ENCODE data around the gene SYT11.

The SYT11 gene

DNA sequence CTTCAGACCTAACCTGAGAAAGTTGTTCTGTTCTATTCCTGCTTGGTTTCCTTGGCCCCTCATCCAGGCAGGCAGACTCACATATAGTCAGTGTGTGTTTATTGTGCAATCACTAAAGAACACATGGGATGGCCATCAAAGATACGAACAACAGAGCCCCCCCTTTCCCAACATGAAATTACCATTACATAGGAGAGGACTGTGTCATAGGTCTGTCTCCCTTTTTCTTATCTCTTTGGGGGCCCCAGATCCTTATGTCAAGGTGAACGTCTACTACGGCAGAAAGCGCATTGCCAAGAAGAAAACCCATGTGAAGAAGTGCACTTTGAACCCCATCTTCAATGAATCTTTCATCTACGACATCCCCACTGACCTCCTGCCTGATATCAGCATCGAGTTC, 21.6 kb downstream of the SYT11 start:
- no peak overlapping the region for H3K4me3 ChIP-seq (ENCODE audit: low read depth, low read length)
- no peaks in the 10 kb centered on the region for H3K9me3 ChIP-seq
- H3K36me3 ChIP-seq = peaks cover 21% of the 10 kb centered on the region
- H3K27me3 ChIP-seq = no peaks in the 10 kb centered on the region
- TF ChIP-seq, protein P1, sequence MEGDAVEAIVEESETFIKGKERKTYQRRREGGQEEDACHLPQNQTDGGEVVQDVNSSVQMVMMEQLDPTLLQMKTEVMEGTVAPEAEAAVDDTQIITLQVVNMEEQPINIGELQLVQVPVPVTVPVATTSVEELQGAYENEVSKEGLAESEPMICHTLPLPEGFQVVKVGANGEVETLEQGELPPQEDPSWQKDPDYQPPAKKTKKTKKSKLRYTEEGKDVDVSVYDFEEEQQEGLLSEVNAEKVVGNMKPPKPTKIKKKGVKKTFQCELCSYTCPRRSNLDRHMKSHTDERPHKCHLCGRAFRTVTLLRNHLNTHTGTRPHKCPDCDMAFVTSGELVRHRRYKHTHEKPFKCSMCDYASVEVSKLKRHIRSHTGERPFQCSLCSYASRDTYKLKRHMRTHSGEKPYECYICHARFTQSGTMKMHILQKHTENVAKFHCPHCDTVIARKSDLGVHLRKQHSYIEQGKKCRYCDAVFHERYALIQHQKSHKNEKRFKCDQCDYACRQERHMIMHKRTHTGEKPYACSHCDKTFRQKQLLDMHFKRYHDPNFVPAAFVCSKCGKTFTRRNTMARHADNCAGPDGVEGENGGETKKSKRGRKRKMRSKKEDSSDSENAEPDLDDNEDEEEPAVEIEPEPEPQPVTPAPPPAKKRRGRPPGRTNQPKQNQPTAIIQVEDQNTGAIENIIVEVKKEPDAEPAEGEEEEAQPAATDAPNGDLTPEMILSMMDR (IDR thresholded peaks at IDR 0.05; ENCODE audit: low read depth, low read length) = no peak
- DNase-seq = no peak
- H3K4me1 ChIP-seq = no peaks in the 10 kb centered on the region

DNA sequence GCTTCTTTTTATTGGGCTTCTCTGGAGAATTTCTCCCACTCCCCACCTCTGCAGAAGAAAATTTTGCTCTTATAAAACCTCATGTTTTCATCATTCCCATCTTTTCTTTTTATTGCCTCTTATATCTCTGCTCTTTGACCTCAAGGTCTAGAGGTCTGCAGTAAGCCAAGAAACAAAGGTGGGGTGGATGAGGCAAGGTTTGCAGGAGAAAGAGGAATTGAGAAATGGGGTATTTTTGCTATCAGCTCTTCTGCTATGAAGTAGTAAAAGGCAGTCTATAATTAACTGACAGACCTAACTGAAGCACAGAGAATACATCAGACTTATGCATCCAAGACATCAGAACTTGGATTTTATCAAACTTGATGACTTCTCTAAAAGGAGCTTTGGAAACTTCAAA, 22.9 kb downstream of the SYT11 start:
- TF ChIP-seq, protein P1 (IDR thresholded peaks at IDR 0.05; ENCODE audit: low read depth, low read length) = no peak
- Histone ChIP-seq H3K9me3 (no peaks in the 10 kb centered on the region), H3K36me3 (peaks cover 21% of the 10 kb centered on the region), H3K4me1 (no peaks in the 10 kb centered on the region), H3K4me3 (ENCODE audit: low read depth, low read length) (no peak overlapping the region), H3K27me3 (no peaks in the 10 kb centered on the region)
- DNase-seq = no peak

GRCh38 chr1:155882766-155883165, 23.4 kb downstream of the SYT11 start:
- TF ChIP-seq, protein P1 (IDR thresholded peaks at IDR 0.05; ENCODE audit: low read depth, low read length) = no peak
- Histone ChIP-seq H3K27me3 (no peaks in the 10 kb centered on the region), H3K4me3 (ENCODE audit: low read depth, low read length) (no peak overlapping the region), H3K9me3 (no peaks in the 10 kb centered on the region), H3K36me3 (peaks cover 21% of the 10 kb centered on the region), H3K4me1 (no peaks in the 10 kb centered on the region)
- DNase-seq = no peak

DNA sequence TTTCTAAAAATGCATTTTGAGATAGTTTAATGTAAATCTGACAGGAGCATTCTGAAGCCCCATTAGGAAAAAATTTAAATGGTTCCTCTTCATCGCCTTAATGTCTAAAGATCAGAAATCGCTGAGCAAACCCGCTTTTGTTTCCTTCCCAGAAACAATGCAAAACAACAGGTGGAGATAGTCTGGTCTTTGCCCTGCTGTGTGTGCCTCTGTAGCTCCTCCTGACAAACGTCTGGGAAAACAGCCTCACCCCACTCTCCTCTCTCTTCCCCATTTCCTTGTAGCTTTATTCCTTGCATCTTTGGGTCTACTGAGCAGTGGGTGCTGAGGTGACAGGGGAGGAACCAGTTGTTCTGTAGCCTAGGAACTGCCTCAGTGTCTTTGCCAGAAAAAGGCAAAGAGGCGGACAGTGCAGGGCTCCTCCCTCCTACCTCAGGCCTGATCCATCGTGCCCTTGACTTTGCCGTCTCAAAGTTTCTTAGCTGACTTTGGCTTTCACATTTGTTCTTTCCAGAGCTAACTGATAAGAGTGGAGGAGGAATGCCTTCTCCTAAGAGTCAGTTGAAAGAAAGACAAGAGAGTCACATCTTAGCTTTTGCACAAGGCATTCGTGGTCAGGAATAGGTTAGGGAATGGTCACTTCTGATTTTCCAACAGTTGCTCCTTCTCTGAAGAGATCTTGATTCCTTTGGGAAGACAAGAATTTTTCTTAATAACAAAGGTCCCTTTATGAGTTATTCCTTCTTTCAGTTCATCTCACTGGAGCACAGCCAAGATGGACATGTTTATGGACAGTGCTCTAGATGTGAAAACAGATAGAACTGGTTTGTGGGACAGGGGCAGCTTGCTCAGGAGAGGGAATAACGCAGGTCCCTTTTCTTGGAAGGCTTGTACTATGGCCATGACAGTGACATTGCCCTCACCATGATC, 24.9 kb downstream of the SYT11 start:
- H3K36me3 ChIP-seq = peaks cover 16% of the 10 kb centered on the region
- no peak for DNase-seq

GRCh38 chr1:155884982-155885381, 25.6 kb downstream of the SYT11 start:
- no peak for DNase-seq
- Histone ChIP-seq H3K36me3 (peaks cover 16% of the 10 kb centered on the region), H3K27me3 (no peaks in the 10 kb centered on the region), H3K4me1 (no peaks in the 10 kb centered on the region), H3K9me3 (no peaks in the 10 kb centered on the region), H3K4me3 (ENCODE audit: low read depth, low read length) (no peak overlapping the region)
- TF ChIP-seq, protein P1 (IDR thresholded peaks at IDR 0.05; ENCODE audit: low read depth, low read length) = no peak

More for the DNA sequence above, 24.9 kb downstream of the SYT11 start:
- TF ChIP-seq, protein P1 (IDR thresholded peaks at IDR 0.05; ENCODE audit: low read depth, low read length) = no peak
- Histone ChIP-seq H3K4me3 (ENCODE audit: low read depth, low read length) (no peak overlapping the region), H3K27me3 (no peaks in the 10 kb centered on the region), H3K9me3 (no peaks in the 10 kb centered on the region), H3K4me1 (no peaks in the 10 kb centered on the region)

GRCh38 chr1:155888481-155888880, 29.1 kb downstream of the SYT11 start:
- TF ChIP-seq, protein P1 (IDR thresholded peaks at IDR 0.05; ENCODE audit: low read depth, low read length) = no peak
- H3K4me3 ChIP-seq (ENCODE audit: low read depth, low read length) = no peak overlapping the region
- DNase-seq = no peak
- no peaks in the 10 kb centered on the region for H3K4me1 ChIP-seq
- H3K9me3 ChIP-seq = no peaks in the 10 kb centered on the region
- no peaks in the 10 kb centered on the region for H3K27me3 ChIP-seq
- no peaks in the 10 kb centered on the region for H3K36me3 ChIP-seq
